Caco-2 (cell line): ENCODE measurements around the gene EDN2. TPM values are rescaled to one million over a fixed set of nuclear protein-coding genes. Genes with fewer than 3 reads are reported as not detected.
A peak's percentile ranks its signal among the peaks of the same experiment; 100 is the strongest.

Experiments used
- BruUV-seq: library from RNA; stranded (reverse); fragments of 400-500 nt; replicated peaks from 2 replicates; lab custom pipeline; 2021; lab: Mats Ljungman, UMichigan
- CTCF ChIA-PET: fragments of 300-600 bp; sonication (Branson Sonifier 250); formaldehyde crosslinking; loops from one replicate; lab custom pipeline; 2022; ENCODE audit warnings: antibody characterized with exemption; lab: Charles Lee
- POLR2A ChIA-PET: fragments of 300-600 bp; sonication (Branson Sonifier 250); formaldehyde crosslinking; loops from one replicate; lab custom pipeline; 2022; ENCODE audit warnings: antibody characterized with exemption; lab: Charles Lee
- DNase-seq, 2 experiments: peaks; one replicate each; pipeline versions ENCODE4 v3.0.0 to v3.0.0-alpha.2; 2020 to 2022
- H3K27me3 ChIP-seq: replicated peaks from 2 replicates; pipeline ENCODE4 v1.6.0; 2011; ENCODE audit warnings: low read length; ENCODE audit not compliant: control insufficient read depth, insufficient read depth
- H3K36me3 ChIP-seq: 2 replicates; pipeline ENCODE4 v1.5.1; 2011; ENCODE audit warnings: low read length; ENCODE audit not compliant: control insufficient read depth, insufficient read depth
- H3K4me1 ChIP-seq: fragments of 250-450 bp; sonication (Bioruptor Pico); 2 replicates; pipeline ENCODE4 v1.5.1; 2020; ENCODE audit warnings: mild to moderate bottlenecking
- H3K4me3 ChIP-seq: 2 replicates; pipeline ENCODE4 v1.5.1; 2011; ENCODE audit warnings: low read depth, mild to moderate bottlenecking, control low read depth, low read length
- H3K9me3 ChIP-seq: fragments of 250-450 bp; sonication (Bioruptor Pico); 2 replicates; pipeline ENCODE4 v1.5.1; 2020; ENCODE audit warnings: mild to moderate bottlenecking, moderate library complexity
- H3K27ac Mint-ChIP-seq: one replicate; pipeline ENCODE4 v1.8.0; 2022; ENCODE audit warnings: mixed read lengths; ENCODE audit not compliant: unreplicated experiment
- H3K27me3 Mint-ChIP-seq: one replicate; pipeline ENCODE4 v1.8.0; 2022; ENCODE audit warnings: mixed read lengths; ENCODE audit not compliant: insufficient read depth, unreplicated experiment
- H3K36me3 Mint-ChIP-seq: one replicate; pipeline ENCODE4 v1.8.0; 2022; ENCODE audit warnings: mild to moderate bottlenecking, mixed read lengths; ENCODE audit not compliant: insufficient read depth, unreplicated experiment
- H3K4me1 Mint-ChIP-seq: one replicate; pipeline ENCODE4 v1.8.0; 2022; ENCODE audit warnings: low read depth, mixed read lengths; ENCODE audit not compliant: unreplicated experiment
- H3K4me3 Mint-ChIP-seq: one replicate; pipeline ENCODE4 v1.8.0; 2022; ENCODE audit warnings: mild to moderate bottlenecking, moderate library complexity, mixed read lengths; ENCODE audit not compliant: unreplicated experiment
- H3K9me3 Mint-ChIP-seq: one replicate; pipeline ENCODE4 v1.8.0; 2022; ENCODE audit warnings: mixed read lengths; ENCODE audit not compliant: unreplicated experiment
- intact Hi-C: fragments of 100-400 bp; cut with micrococcal nuclease; formaldehyde crosslinking; loops from one replicate; pipeline ENCODE4 v1.10.0; 2022; ENCODE audit not compliant: unreplicated experiment
- total RNA-seq: library from RNA; stranded (reverse); gene quantifications from 2 replicates; pipeline ENCODE4 v1.2.3, GENCODE V29; 2022
- TF ChIP-seq, protein P1 (sequence below), 2 experiments: fragments of 200-600 bp in 1 of 2; IDR thresholded peaks; 1 replicate in 1 of 2; 2 replicates in 1 of 2; pipeline versions ENCODE4 v1.5.1 to v1.8.0; 2011 to 2022; ENCODE audit warnings: antibody characterized with exemption in 1 of 2, control low read depth in 1 of 2, inconsistent platforms in 1 of 2, low read depth in 1 of 2, low read length in 1 of 2, mild to moderate bottlenecking in 1 of 2, moderate library complexity in 1 of 2; ENCODE audit not compliant: insufficient read depth in 1 of 2, severe bottlenecking in 1 of 2, unreplicated experiment in 1 of 2

EDN2 gene
- total RNA-seq, 1 experiment from 2014 or later, result not detected

DNA sequence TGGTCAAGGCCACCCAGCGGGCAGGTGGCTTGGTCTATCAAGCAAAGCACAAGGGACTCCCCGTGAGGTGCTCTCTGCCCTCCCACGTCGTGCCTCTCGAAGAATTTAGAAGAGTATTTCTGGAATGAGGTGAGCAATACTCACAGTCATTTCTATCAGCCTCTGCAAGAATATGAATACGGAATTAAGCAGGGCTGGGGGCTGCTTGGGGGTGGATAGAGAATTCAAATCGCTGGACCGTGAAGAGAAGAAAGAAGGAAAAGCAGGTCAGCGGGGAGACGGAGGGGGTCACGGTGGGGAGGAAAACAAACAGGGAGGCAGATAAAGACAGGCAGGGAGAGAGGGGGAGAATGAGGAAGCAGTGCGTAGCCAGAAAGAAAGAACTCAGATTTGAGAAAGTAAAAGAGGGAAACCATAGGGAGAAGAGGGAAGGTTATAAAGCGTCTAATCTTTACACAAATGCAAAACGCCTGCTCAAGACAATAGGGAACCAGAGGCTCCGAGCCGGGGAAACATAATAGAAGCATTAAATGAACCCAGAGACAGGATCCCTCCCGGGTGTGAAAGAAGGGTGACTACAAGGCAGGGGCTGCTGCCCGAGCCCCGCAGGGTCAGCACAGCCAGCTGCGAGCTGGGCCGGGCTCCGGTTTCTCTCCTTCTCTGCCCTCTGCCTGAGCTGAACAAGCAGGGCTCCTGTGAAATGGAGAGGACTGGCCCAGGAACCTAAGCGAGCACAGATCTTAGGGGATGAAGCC, 2.1 kb upstream of the EDN2 start:
- H3K27me3 Mint-ChIP-seq, result no peaks in the 10 kb centered on the region
- H3K4me3 Mint-ChIP-seq, result peak overlapping the region; percentile 61
- CTCF ChIA-PET, result no interaction called here
- TSS peak; percentile 65 for BruUV-seq
- H3K9me3 ChIP-seq, result no peaks in the 10 kb centered on the region
- peak overlapping the region; percentile 85 for H3K27ac Mint-ChIP-seq
- no peaks in the 10 kb centered on the region for H3K36me3 ChIP-seq
- H3K4me3 ChIP-seq, result no peak overlapping the region
- DNase-seq, result peak; percentile 32 to 58
- H3K4me1 Mint-ChIP-seq, result peaks cover 17% of the 10 kb centered on the region
- peaks cover 10% of the 10 kb centered on the region for H3K9me3 Mint-ChIP-seq
- H3K36me3 Mint-ChIP-seq, result peaks cover 4% of the 10 kb centered on the region
- POLR2A ChIA-PET, result no interaction called here
- intact Hi-C loops, result no loop called here
- no peaks in the 10 kb centered on the region for H3K27me3 ChIP-seq
- TF ChIP-seq, protein P1, sequence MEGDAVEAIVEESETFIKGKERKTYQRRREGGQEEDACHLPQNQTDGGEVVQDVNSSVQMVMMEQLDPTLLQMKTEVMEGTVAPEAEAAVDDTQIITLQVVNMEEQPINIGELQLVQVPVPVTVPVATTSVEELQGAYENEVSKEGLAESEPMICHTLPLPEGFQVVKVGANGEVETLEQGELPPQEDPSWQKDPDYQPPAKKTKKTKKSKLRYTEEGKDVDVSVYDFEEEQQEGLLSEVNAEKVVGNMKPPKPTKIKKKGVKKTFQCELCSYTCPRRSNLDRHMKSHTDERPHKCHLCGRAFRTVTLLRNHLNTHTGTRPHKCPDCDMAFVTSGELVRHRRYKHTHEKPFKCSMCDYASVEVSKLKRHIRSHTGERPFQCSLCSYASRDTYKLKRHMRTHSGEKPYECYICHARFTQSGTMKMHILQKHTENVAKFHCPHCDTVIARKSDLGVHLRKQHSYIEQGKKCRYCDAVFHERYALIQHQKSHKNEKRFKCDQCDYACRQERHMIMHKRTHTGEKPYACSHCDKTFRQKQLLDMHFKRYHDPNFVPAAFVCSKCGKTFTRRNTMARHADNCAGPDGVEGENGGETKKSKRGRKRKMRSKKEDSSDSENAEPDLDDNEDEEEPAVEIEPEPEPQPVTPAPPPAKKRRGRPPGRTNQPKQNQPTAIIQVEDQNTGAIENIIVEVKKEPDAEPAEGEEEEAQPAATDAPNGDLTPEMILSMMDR (IDR thresholded peaks at IDR 0.05; ENCODE audit: insufficient read depth in 1 of 2, low read depth in 1 of 2, low read length in 1 of 2, severe bottlenecking in 1 of 2, unreplicated experiment in 1 of 2), result no peak
- peaks cover 39% of the 10 kb centered on the region for H3K4me1 ChIP-seq

DNA sequence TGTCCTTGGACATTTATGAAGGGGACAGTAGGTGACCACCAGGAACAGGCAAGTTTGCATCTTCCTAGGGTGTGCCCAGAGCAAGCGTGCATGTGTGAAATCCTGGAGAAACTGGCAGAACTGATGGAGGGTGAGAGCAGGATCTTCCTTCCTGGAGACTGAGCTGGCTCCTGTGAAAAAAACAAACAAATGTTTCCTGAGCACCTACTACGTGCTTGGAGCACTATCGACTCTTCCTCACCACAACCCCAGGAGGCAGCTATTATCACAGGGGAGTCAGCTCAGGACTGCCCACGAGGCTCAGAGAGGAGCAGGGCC, 1.5 kb upstream of the EDN2 start:
- Mint-ChIP-seq H3K27me3 (no peaks in the 10 kb centered on the region), H3K9me3 (peaks cover 10% of the 10 kb centered on the region), H3K36me3 (peaks cover 4% of the 10 kb centered on the region), H3K4me3 (peak overlapping the region; percentile 61), H3K27ac (peak overlapping the region; percentile 85), H3K4me1 (peaks cover 17% of the 10 kb centered on the region)
- Histone ChIP-seq H3K4me1 (peaks cover 39% of the 10 kb centered on the region), H3K27me3 (no peaks in the 10 kb centered on the region), H3K9me3 (no peaks in the 10 kb centered on the region), H3K4me3 (no peak overlapping the region), H3K36me3 (no peaks in the 10 kb centered on the region)
- BruUV-seq, result no TSS peak
- no peak for DNase-seq
- TF ChIP-seq, protein P1 (IDR thresholded peaks at IDR 0.05; ENCODE audit: insufficient read depth in 1 of 2, low read depth in 1 of 2, low read length in 1 of 2, severe bottlenecking in 1 of 2, unreplicated experiment in 1 of 2), result no peak
- intact Hi-C loops, result no loop called here
- CTCF ChIA-PET, result no interaction called here
- POLR2A ChIA-PET, result no interaction called here

DNA sequence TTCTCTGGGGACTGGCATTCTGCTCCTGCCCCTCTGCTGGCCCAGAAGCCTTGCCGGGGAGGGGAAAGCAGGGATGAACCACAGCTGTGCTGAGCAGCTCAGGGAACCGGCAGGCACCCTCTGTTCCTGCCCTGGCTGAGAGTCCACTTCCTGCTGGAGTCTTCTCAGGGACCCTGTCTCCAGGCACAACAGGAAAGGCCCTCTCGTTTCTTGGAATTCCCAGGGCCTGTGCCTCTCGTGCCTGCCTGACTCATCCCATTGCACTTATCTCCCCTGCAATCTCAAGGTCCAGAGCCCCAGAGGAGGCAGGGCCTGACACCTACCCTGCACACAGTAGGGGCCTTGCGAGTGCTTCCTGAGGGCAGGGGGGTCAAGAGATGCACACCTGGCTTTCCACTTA, 1.1 kb upstream of the EDN2 start:
- POLR2A ChIA-PET, result no interaction called here
- BruUV-seq, result no TSS peak

More for the DNA sequence above, 1.1 kb upstream of the EDN2 start:
- Histone ChIP-seq H3K36me3 (no peaks in the 10 kb centered on the region), H3K4me3 (no peak overlapping the region), H3K27me3 (no peaks in the 10 kb centered on the region), H3K9me3 (no peaks in the 10 kb centered on the region), H3K4me1 (peaks cover 39% of the 10 kb centered on the region)
- Mint-ChIP-seq H3K9me3 (peaks cover 10% of the 10 kb centered on the region), H3K4me3 (no peak overlapping the region), H3K27ac (no peak overlapping the region), H3K27me3 (no peaks in the 10 kb centered on the region), H3K4me1 (peaks cover 17% of the 10 kb centered on the region), H3K36me3 (peaks cover 4% of the 10 kb centered on the region)
- CTCF ChIA-PET, result no interaction called here
- intact Hi-C loops, result no loop called here
- DNase-seq, result peak in 1 of 2 experiments; percentile 51
- TF ChIP-seq, protein P1 (IDR thresholded peaks at IDR 0.05; ENCODE audit: insufficient read depth in 1 of 2, low read depth in 1 of 2, low read length in 1 of 2, severe bottlenecking in 1 of 2, unreplicated experiment in 1 of 2), result no peak
